HCT116 (cell line): ENCODE results near the gene DOHH. TPM values are rescaled to one million over a fixed set of nuclear protein-coding genes. Genes with fewer than 3 reads are reported as not detected.

Experiments used
- CTCF ChIP-seq, 3 experiments: fragments of 200-600 bp in 1 of 3; sonication (generic) in 1 of 3; IDR thresholded peaks in 2 of 3; conservative IDR thresholded peaks in 1 of 3; 2 replicates each; pipeline ENCODE4 v1.5.1; 2012 to 2017; ENCODE audit warnings: low read depth in 2 of 3, low read length in 2 of 3, antibody characterized with exemption in 1 of 3, borderline replicate concordance in 1 of 3, control low read depth in 1 of 3, mild to moderate bottlenecking in 1 of 3, mixed read lengths in 1 of 3, mixed run types in 1 of 3, moderate library complexity in 1 of 3; ENCODE audit not compliant: insufficient read depth in 1 of 3
- EGR1 ChIP-seq: IDR thresholded peaks from 2 replicates; pipeline ENCODE4 v1.6.1; 2012; ENCODE audit warnings: low read depth
- EZH2phosphoT487 ChIP-seq: fragments of 200-600 bp; IDR thresholded peaks from 2 replicates; pipeline ENCODE4 v1.6.1; 2018; ENCODE audit warnings: antibody characterized with exemption, borderline replicate concordance
- FOSL1 ChIP-seq: IDR thresholded peaks from 2 replicates; pipeline ENCODE4 v1.6.1; 2012; ENCODE audit warnings: low read depth
- MAX ChIP-seq: IDR thresholded peaks from 2 replicates; pipeline ENCODE4 v1.6.1; 2012
- SIN3A ChIP-seq: IDR thresholded peaks from 2 replicates; pipeline ENCODE4 v1.6.1; 2012; ENCODE audit warnings: low read depth
- SP1 ChIP-seq: IDR thresholded peaks from 2 replicates; pipeline ENCODE4 v1.6.1; 2012; ENCODE audit warnings: low read depth
- SRF ChIP-seq: IDR thresholded peaks from 2 replicates; pipeline ENCODE4 v1.6.1; 2012; ENCODE audit warnings: low read depth
- TCF7L2 ChIP-seq: IDR thresholded peaks from 2 replicates; pipeline ENCODE4 v1.7.0; 2011; ENCODE audit warnings: borderline replicate concordance, inconsistent platforms; ENCODE audit not compliant: insufficient read depth, insufficient read length; ENCODE audit errors: extremely low read depth
- ZBTB33 ChIP-seq: IDR thresholded peaks from 2 replicates; pipeline ENCODE4 v1.6.1; 2011; ENCODE audit warnings: mild to moderate bottlenecking, low read length, moderate library complexity; ENCODE audit not compliant: insufficient replicate concordance; ENCODE audit errors: extremely low read depth
- ZFX ChIP-seq: fragments of 450-650 bp; IDR thresholded peaks from 2 replicates; pipeline ENCODE4 v1.6.1; 2017
- total RNA-seq: library from RNA; stranded (reverse); gene quantifications from one replicate; pipeline ENCODE4 v1.2.1, GENCODE V29; 2021; ENCODE audit not compliant: unreplicated experiment

The DOHH gene
- total RNA-seq, 1 experiment from 2014 or later: 20.9 TPM

DNA sequence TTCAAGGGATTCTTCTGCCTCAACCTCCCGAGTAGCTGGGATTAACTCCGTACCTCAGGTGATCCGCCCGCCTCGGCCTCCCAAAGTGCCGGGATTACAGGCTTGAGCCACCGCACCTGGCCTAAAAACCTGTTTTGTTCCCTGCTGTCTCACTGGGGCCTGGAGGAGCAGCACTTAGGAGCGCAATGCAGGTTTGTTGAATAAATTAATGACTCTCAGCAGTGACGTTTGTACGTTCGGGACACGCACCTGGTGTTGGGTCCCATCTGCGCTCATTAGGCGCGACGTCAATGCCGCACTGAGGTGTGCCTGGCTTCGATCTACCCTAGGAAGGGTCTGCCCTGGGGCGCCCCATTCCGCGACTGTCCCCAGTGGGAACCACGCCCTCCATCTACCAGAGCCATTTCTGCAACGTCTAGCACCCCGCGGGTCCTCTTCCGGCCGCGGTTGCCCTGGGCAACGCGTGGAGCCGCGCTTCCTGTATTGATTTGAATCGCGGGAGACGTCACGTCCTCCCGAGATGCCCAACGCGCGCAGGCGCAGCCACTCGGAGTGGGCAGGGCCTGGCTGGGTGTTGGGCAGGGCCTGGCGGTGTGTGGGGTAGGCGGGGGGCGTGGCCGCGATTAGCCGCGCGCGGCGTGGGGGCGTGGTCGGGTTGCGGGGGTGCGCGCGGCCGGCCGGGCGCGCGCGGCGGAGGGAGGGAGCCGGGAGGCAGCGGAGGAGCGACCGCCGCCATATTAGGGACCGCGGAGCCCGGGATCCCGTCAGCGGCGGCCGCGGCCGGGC is 5.3 kb upstream of the DOHH start, which contains the start of gene FZR1 (continued):
- no peak for TF ChIP-seq CTCF (IDR thresholded peaks at IDR 0.05 in 2 of 3, conservative IDR thresholded peaks at IDR 0.05 in 1 of 3; ENCODE audit: borderline replicate concordance in 1 of 3, insufficient read depth in 1 of 3, low read depth in 2 of 3, low read length in 2 of 3)
- no peak; the same call in 1 of the 2 replicates for TF ChIP-seq ZFX
- TF ChIP-seq FOSL1: no peak
- peak; percentile 83; the same call in 1 of the 2 replicates for TF ChIP-seq SP1
- TF ChIP-seq TCF7L2: no peak
- peak; percentile 62 for TF ChIP-seq MAX
- TF ChIP-seq EGR1: no peak; the same call in 1 of the 2 replicates
- TF ChIP-seq EZH2phosphoT487: no peak
- no peak for TF ChIP-seq ZBTB33
- no peak for TF ChIP-seq SRF
- TF ChIP-seq SIN3A: peak; percentile 85; the same call in 1 of the 2 replicates
